Loucy (cell line): Measurements from ENCODE around the gene CAB39.

Experiments
- CTCF ChIP-seq: fragments of 200-600 bp; sonication (generic); conservative IDR thresholded peaks from 2 replicates; pipeline ENCODE4 v1.5.1; 2014; ENCODE audit warnings: mild to moderate bottlenecking, antibody characterized with exemption, low read length
- EZH2phosphoT487 ChIP-seq: fragments of 200-600 bp; IDR thresholded peaks from 2 replicates; pipeline ENCODE4 v1.6.1; 2018; ENCODE audit warnings: antibody characterized with exemption, mild to moderate bottlenecking, moderate library complexity, borderline replicate concordance

GRCh38 chr2:230681171-230681545 is 31.5 kb upstream of the CAB39 start:
- TF ChIP-seq CTCF = no peak
- no peak for TF ChIP-seq EZH2phosphoT487
